Testis (tissue), 5 donors: ENCODE results near the gene SH3BP2. TPM values are rescaled to one million over a fixed set of nuclear protein-coding genes. Genes with fewer than 3 reads are reported as not detected.

ENCODE experiments used
- DNase-seq: peaks from one replicate; pipeline ENCODE4 v3.0.0-alpha.2; 2019
- H3K27ac ChIP-seq, 2 donors: fragments of 200-600 bp; sonication (generic); one replicate each; pipeline ENCODE4 v1.5.1; 2019
- H3K27me3 ChIP-seq: fragments of 200-600 bp; sonication (generic); one replicate; pipeline ENCODE4 v1.5.1; 2019
- H3K36me3 ChIP-seq: fragments of 200-600 bp; sonication (generic); one replicate; pipeline ENCODE4 v1.5.1; 2017; ENCODE audit warnings: low read depth; ENCODE audit errors: missing control alignments
- H3K4me1 ChIP-seq: fragments of 200-600 bp; sonication (generic); one replicate; pipeline ENCODE4 v1.5.1; 2019
- H3K4me3 ChIP-seq, 2 donors: fragments of 200-600 bp; sonication (generic); one replicate each; pipeline ENCODE4 v1.5.1; 2017 to 2019
- H3K9me3 ChIP-seq: fragments of 200-600 bp; sonication (generic); one replicate; pipeline ENCODE4 v1.5.1; 2017
- CTCF ChIP-seq, 3 experiments: fragments of 450-650 bp in 2 of 3; fragments of 200-600 bp in 1 of 3; sonication (generic) in 1 of 3; IDR thresholded peaks; one replicate each; pipeline ENCODE4 v1.5.1; 2016 to 2019; ENCODE audit warnings: antibody characterized with exemption in 3 of 3, mild to moderate bottlenecking in 2 of 3, moderate library complexity in 1 of 3
- POLR2A ChIP-seq: fragments of 450-650 bp; IDR thresholded peaks from one replicate; pipeline ENCODE4 v1.6.1; 2017; ENCODE audit warnings: antibody characterized with exemption, mild to moderate bottlenecking, moderate library complexity
- WGBS, 2 donors: methylation state at CpG; one replicate each; pipeline ENCODE4 v1.1.5; 2018; 5-methylcytosine and 5-hydroxymethylcytosine counted together
- intact Hi-C: fragments of 100-400 bp; cut with DNase I; formaldehyde crosslinking; loops from one replicate; pipeline ENCODE4 v1.15.1; 2023; ENCODE audit warnings: low total_unique reads
- long read RNA-seq, 2 donors: transcript quantifications; one replicate each; lab custom pipeline, GENCODE V29; 2026
- polyA plus RNA-seq: library from polyadenylated mRNA; stranded (reverse); fragments of 350-450 nt; fragmentation: Illumina TruSeq; extraction: RNeasy Lipid Tissue Mini Kit (QIAGEN cat#74804); gene quantifications from one replicate; pipeline ENCODE4 v1.2.3, GENCODE V29; 2014; ENCODE audit warnings: low read depth, low replicate concordance; ENCODE audit not compliant: insufficient read depth
- total RNA-seq, 2 donors: library from RNA; depleted of rRNA; stranded (reverse); fragments of >200 nt; gene quantifications; one replicate each; pipeline ENCODE4 v1.2.3, GENCODE V29; 2016

Gene SH3BP2
- total RNA-seq (10 to 100 TPM; 45.0 to 47.3 TPM), polyA plus RNA-seq (26.6 TPM)
- long read RNA-seq, donor 1, partial matches to known transcripts, result 0 of 5 reads
- long read RNA-seq, donor 1, other reads (novel, unspliced or antisense), result 0 of 5 reads
- long read RNA-seq, donor 2, partial matches to known transcripts, result 0 of 1 reads
- long read RNA-seq, donor 2, other reads (novel, unspliced or antisense), result 0 of 1 reads

GRCh38 chr4:2792711-2793585 is at the start of gene SH3BP2:
TSS of gene SH3BP2 (plus strand) at chr4:2793085. CDS start at chr4:2820618, 27,533 bp downstream.
- intact Hi-C loops, result no loop called here
- H3K27ac ChIP-seq, result peak within 1 kb of the TSS; percentile 62 to 80
- H3K9me3 ChIP-seq, result no peaks in the 10 kb centered on the region
- DNase-seq, result peak; percentile 85
- WGBS, 2 donors, result 8% methylated on average over 55 of the region's 104 CpGs; no CpG with 5 or more reads in 1 of the 2 donors
- peaks cover 66% of the 10 kb centered on the region for H3K4me1 ChIP-seq
- no peaks in the 10 kb centered on the region for H3K27me3 ChIP-seq
- peak within 1 kb of the TSS; percentile 63 to 78 for H3K4me3 ChIP-seq
- H3K36me3 ChIP-seq, result no peaks in the 10 kb centered on the region
- TF ChIP-seq POLR2A (no peak), CTCF (IDR thresholded peaks at IDR 0.05) (no peak)

- Histone ChIP-seq H3K4me1 (peaks cover under 1% of the 10 kb centered on the region), H3K27ac (no peak overlapping the region), H3K9me3 (no peaks in the 10 kb centered on the region), H3K36me3 (no peaks in the 10 kb centered on the region), H3K4me3 (no peak overlapping the region), H3K27me3 (no peaks in the 10 kb centered on the region)
- intact Hi-C loops, result no loop called here
- no peak for DNase-seq
- TF ChIP-seq POLR2A (no peak), CTCF (IDR thresholded peaks at IDR 0.05) (no peak)
- 88 to 93% methylated on average over 14 to 21 of the region's 21 CpGs for WGBS, 2 donors
Observed at GRCh38 chr4:2743518-2744445, 49.1 kb upstream of the SH3BP2 start.

GRCh38 chr4:2744576-2745270 is 48.2 kb upstream of the SH3BP2 start:
- Histone ChIP-seq H3K36me3 (no peaks in the 10 kb centered on the region), H3K27me3 (no peaks in the 10 kb centered on the region), H3K27ac (no peak overlapping the region), H3K9me3 (no peaks in the 10 kb centered on the region), H3K4me1 (peaks cover 9% of the 10 kb centered on the region), H3K4me3 (no peak overlapping the region)
- no peak for DNase-seq
- TF ChIP-seq CTCF (IDR thresholded peaks at IDR 0.05) (no peak), POLR2A (no peak)
- WGBS, 2 donors, result 92 to 95% methylated on average over 28 of the region's 28 CpGs
- intact Hi-C loops, result no loop called here

- intact Hi-C loops, result no loop called here
- no peak for DNase-seq
- H3K27me3 ChIP-seq, result no peaks in the 10 kb centered on the region
- H3K9me3 ChIP-seq, result no peaks in the 10 kb centered on the region
- no peak overlapping the region for H3K27ac ChIP-seq
- no peaks in the 10 kb centered on the region for H3K36me3 ChIP-seq
- TF ChIP-seq CTCF (IDR thresholded peaks at IDR 0.05) (no peak), POLR2A (no peak)
- no peak overlapping the region for H3K4me3 ChIP-seq
- WGBS, 2 donors, result 90 to 98% methylated on average over 5 of the region's 5 CpGs
- H3K4me1 ChIP-seq, result peaks cover 17% of the 10 kb centered on the region
Observed at GRCh38 chr4:2745516-2745915, 47.4 kb upstream of the SH3BP2 start.
